Measurements from ENCODE around the gene PRR3. TPM values are rescaled to one million over a fixed set of nuclear protein-coding genes. Genes with fewer than 3 reads are reported as not detected.
"Not testable (repeated sequence)": the region's sequence is repeated elsewhere in the genome, so short reads cannot be mapped to it uniquely, and the experiment has no call there.

PRR3 gene
- total and polyA plus RNA-seq, 8 donors: 0.89 to 10.7 (median 6.3) TPM; not detected in 2

- H3K36me3 ChIP-seq; H3K9me3 ChIP-seq; H3K27me3 ChIP-seq; H3K4me3 ChIP-seq; DNase-seq; intact Hi-C loops (cut with DNase I; ENCODE audit: low total_unique reads); H3K27ac ChIP-seq: not testable (repeated sequence)
- 72 to 88% (median 78%) methylated on average over 19 of the region's 19 CpGs for WGBS, 5 donors
- peaks cover 0 to 23% (median 11%) of the 10 kb centered on the region in 4 donors for H3K4me1 ChIP-seq
Measured at GRCh38 chr6:30518505-30519145, 38.5 kb upstream of the PRR3 start.

- H3K27me3 ChIP-seq: no peaks in the 10 kb centered on the region
- whole genome bisulfite sequencing, 5 donors: 89 to 95% (median 93%) methylated on average over 6 of the region's 6 CpGs
- no peak for DNase-seq
- H3K4me3 ChIP-seq: no peak overlapping the region
- H3K9me3 ChIP-seq: no peaks in the 10 kb centered on the region
- H3K4me1 ChIP-seq: peaks cover 0 to 18% (median 8%) of the 10 kb centered on the region in 4 donors
- no peaks in the 10 kb centered on the region for H3K36me3 ChIP-seq
- no peak for TF ChIP-seq CTCF (IDR thresholded peaks at IDR 0.05)
- no peak for TF ChIP-seq POLR2A (IDR thresholded peaks at IDR 0.05)
- no peak for TF ChIP-seq EP300 (IDR thresholded peaks at IDR 0.05)
- TF ChIP-seq POLR2AphosphoS5 (IDR thresholded peaks at IDR 0.05): no peak
- intact Hi-C loops (cut with DNase I; ENCODE audit: low total_unique reads): no loop called here
- peak overlapping the region in 4 of 5 donors; percentile 37 to 67 (median 54) for H3K27ac ChIP-seq
Measured at GRCh38 chr6:30520522-30520921, 36.6 kb upstream of the PRR3 start.

- intact Hi-C loops (cut with DNase I; ENCODE audit: low total_unique reads); H3K4me3 ChIP-seq; H3K9me3 ChIP-seq; H3K36me3 ChIP-seq; H3K27me3 ChIP-seq: not testable (repeated sequence)
- peak in 1 of 2 donors; percentile 68 for DNase-seq
- peaks cover 0 to 18% (median 6%) of the 10 kb centered on the region in 4 donors for H3K4me1 ChIP-seq
- peak overlapping the region; percentile 17 to 67 (median 45) for H3K27ac ChIP-seq
- WGBS, 5 donors: 43 to 70% (median 53%) methylated on average over 2 to 7 of the region's 7 CpGs
Measured at GRCh38 chr6:30521082-30521481, 36.0 kb upstream of the PRR3 start.

- H3K27me3 ChIP-seq; intact Hi-C loops (cut with DNase I; ENCODE audit: low total_unique reads); DNase-seq; H3K9me3 ChIP-seq; H3K27ac ChIP-seq; H3K36me3 ChIP-seq; H3K4me3 ChIP-seq: not testable (repeated sequence)
- 80 to 86% (median 82%) methylated on average over 5 of the region's 5 CpGs for WGBS, 5 donors
- peaks cover 0 to 14% (median 1%) of the 10 kb centered on the region in 4 donors for H3K4me1 ChIP-seq
Measured at GRCh38 chr6:30521952-30522351, 35.1 kb upstream of the PRR3 start.

GRCh38 chr6:30526444-30526843, 30.7 kb upstream of the PRR3 start:
- 93 to 98% (median 95%) methylated on average over 3 of the region's 3 CpGs for WGBS, 5 donors
- H3K9me3 ChIP-seq; H3K27me3 ChIP-seq; intact Hi-C loops (cut with DNase I; ENCODE audit: low total_unique reads); H3K27ac ChIP-seq; H3K4me3 ChIP-seq; DNase-seq; H3K36me3 ChIP-seq: not testable (repeated sequence)
- H3K4me1 ChIP-seq: peaks cover 0 to 14% (median 7%) of the 10 kb centered on the region in 4 donors

- H3K9me3 ChIP-seq; DNase-seq; H3K36me3 ChIP-seq; H3K27me3 ChIP-seq; H3K4me3 ChIP-seq; intact Hi-C loops (cut with DNase I; ENCODE audit: low total_unique reads): not testable (repeated sequence)
- Histone ChIP-seq H3K27ac (peak overlapping the region in 2 of 5 donors; percentile 67 to 73), H3K4me1 (peaks cover 4 to 30% (median 9%) of the 10 kb centered on the region in 4 donors)
- 83 to 92% (median 86%) methylated on average over 17 of the region's 17 CpGs for WGBS, 5 donors
Measured at GRCh38 chr6:30529349-30529875, 27.7 kb upstream of the PRR3 start.

GRCh38 chr6:30530014-30530413, 27.1 kb upstream of the PRR3 start:
- Histone ChIP-seq H3K4me1 (peaks cover 4 to 30% (median 9%) of the 10 kb centered on the region in 4 donors), H3K9me3 (no peaks in the 10 kb centered on the region), H3K27me3 (no peaks in the 10 kb centered on the region), H3K27ac (peak overlapping the region in 2 of 5 donors; percentile 67 to 73), H3K36me3 (no peaks in the 10 kb centered on the region), H3K4me3 (no peak overlapping the region)
- no peak for DNase-seq
- intact Hi-C loops (cut with DNase I; ENCODE audit: low total_unique reads): no loop called here
- TF ChIP-seq POLR2A (IDR thresholded peaks at IDR 0.05): no peak
- no peak for TF ChIP-seq CTCF (IDR thresholded peaks at IDR 0.05)
- no peak for TF ChIP-seq POLR2AphosphoS5 (IDR thresholded peaks at IDR 0.05)
- TF ChIP-seq EP300 (IDR thresholded peaks at IDR 0.05): no peak
- WGBS, 5 donors: 47 to 62% (median 56%) methylated on average over 2 of the region's 2 CpGs

Data from stomach (tissue), 9 donors.